KMS-11 (cell line): ENCODE results near the gene TMEM273.

ENCODE experiments used
- H2AFZ ChIP-seq: fragments of 200-600 bp; sonication (generic); 2 replicates; pipeline ENCODE4 v1.6.1; 2016; ENCODE audit warnings: antibody characterized with exemption, mixed run types, low read depth
- H3K27ac ChIP-seq: fragments of 200-600 bp; sonication (generic); 2 replicates; pipeline ENCODE4 v1.6.1; 2016; ENCODE audit warnings: mild to moderate bottlenecking, mixed run types
- H3K27me3 ChIP-seq: fragments of 200-600 bp; sonication (generic); 2 replicates; pipeline ENCODE4 v1.6.1; 2017; ENCODE audit warnings: mild to moderate bottlenecking, low read depth, mixed run types, moderate library complexity; ENCODE audit not compliant: insufficient read depth
- H3K36me3 ChIP-seq: fragments of 200-600 bp; sonication (generic); 2 replicates; pipeline ENCODE4 v1.6.1; 2017; ENCODE audit warnings: mild to moderate bottlenecking, mixed run types; ENCODE audit not compliant: insufficient read depth
- H3K4me1 ChIP-seq: fragments of 200-600 bp; sonication (generic); 2 replicates; pipeline ENCODE4 v1.6.1; 2016; ENCODE audit warnings: mild to moderate bottlenecking, low read depth, mixed run types; ENCODE audit not compliant: poor library complexity, severe bottlenecking
- H3K4me2 ChIP-seq: fragments of 200-600 bp; sonication (generic); 2 replicates; pipeline ENCODE4 v1.7.0; 2016; ENCODE audit warnings: mild to moderate bottlenecking, mixed run types
- H3K4me3 ChIP-seq: fragments of 200-600 bp; sonication (generic); IDR thresholded peaks from 2 replicates; pipeline ENCODE4 v1.6.1; 2017; ENCODE audit warnings: low read depth, low read length, mixed read lengths; ENCODE audit not compliant: insufficient read depth
- H3K79me2 ChIP-seq: fragments of 200-600 bp; sonication (generic); 2 replicates; pipeline ENCODE4 v1.6.1; 2016; ENCODE audit warnings: low read depth, mixed run types; ENCODE audit not compliant: insufficient read depth
- H3K9ac ChIP-seq: fragments of 200-600 bp; sonication (generic); 2 replicates; pipeline ENCODE4 v1.6.1; 2016; ENCODE audit warnings: mild to moderate bottlenecking, mixed run types
- H4K20me1 ChIP-seq: fragments of 200-600 bp; sonication (generic); 2 replicates; pipeline ENCODE4 v1.6.1; 2016; ENCODE audit warnings: mild to moderate bottlenecking, mixed run types; ENCODE audit not compliant: insufficient read depth
- CTCF ChIP-seq: fragments of 200-600 bp; sonication (generic); conservative IDR thresholded peaks from 2 replicates; pipeline ENCODE4 v1.6.1; 2017; ENCODE audit warnings: low read depth, mild to moderate bottlenecking, antibody characterized with exemption, low read length, moderate library complexity, mixed read lengths

Gene TMEM273

GRCh38 chr10:49151025-49151445 is 37.2 kb downstream of the TMEM273 start:
- Histone ChIP-seq H3K27ac (no peak overlapping the region), H3K4me2 (no peak overlapping the region), H4K20me1 (no peaks in the 10 kb centered on the region), H3K9ac (no peak overlapping the region), H3K4me3 (no peak overlapping the region), H3K36me3 (no peaks in the 10 kb centered on the region), H2AFZ (no peak overlapping the region), H3K79me2 (no peaks in the 10 kb centered on the region), H3K4me1 (no peaks in the 10 kb centered on the region), H3K27me3 (no peaks in the 10 kb centered on the region)
- TF ChIP-seq CTCF: no peak

- no peak overlapping the region for H3K4me2 ChIP-seq
- no peaks in the 10 kb centered on the region for H3K27me3 ChIP-seq
- H3K9ac ChIP-seq: no peak overlapping the region
- H3K4me3 ChIP-seq: no peak overlapping the region
- H3K79me2 ChIP-seq: no peaks in the 10 kb centered on the region
- no peaks in the 10 kb centered on the region for H3K36me3 ChIP-seq
- no peak overlapping the region for H3K27ac ChIP-seq
- no peak for TF ChIP-seq CTCF
- H4K20me1 ChIP-seq: no peaks in the 10 kb centered on the region
- H3K4me1 ChIP-seq: no peaks in the 10 kb centered on the region
- H2AFZ ChIP-seq: no peak overlapping the region
These were observed 37.8 kb downstream of the TMEM273 start for GRCh38 chr10:49150426-49150825.

DNA sequence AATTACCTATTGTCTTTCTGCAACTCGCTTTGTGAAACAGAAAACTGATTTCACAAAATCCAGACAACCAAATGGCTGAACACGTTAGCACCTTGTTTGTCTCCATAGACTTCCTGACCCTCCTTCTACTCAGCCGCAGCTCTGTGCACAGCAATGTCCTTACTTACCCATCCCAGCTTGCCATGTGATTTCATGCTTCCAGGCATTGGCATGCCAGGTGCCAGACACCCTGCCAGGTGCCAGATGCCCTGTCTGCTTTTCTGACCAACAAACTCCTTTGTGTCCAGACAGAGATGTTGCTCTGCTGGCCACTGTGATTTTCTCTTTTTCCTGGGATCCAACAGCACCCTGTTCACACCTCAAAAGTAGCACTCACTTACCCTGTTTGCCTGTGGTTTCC is 38.3 kb downstream of the TMEM273 start:
- no peaks in the 10 kb centered on the region for H3K79me2 ChIP-seq
- H3K4me2 ChIP-seq: no peak overlapping the region
- no peak overlapping the region for H3K27ac ChIP-seq
- H3K9ac ChIP-seq: no peak overlapping the region
- no peak overlapping the region for H3K4me3 ChIP-seq
- TF ChIP-seq CTCF: no peak
- H2AFZ ChIP-seq: no peak overlapping the region
- no peaks in the 10 kb centered on the region for H4K20me1 ChIP-seq
- H3K27me3 ChIP-seq: no peaks in the 10 kb centered on the region
- no peaks in the 10 kb centered on the region for H3K36me3 ChIP-seq
- H3K4me1 ChIP-seq: no peaks in the 10 kb centered on the region

GRCh38 chr10:49144058-49144720 is 44.0 kb downstream of the TMEM273 start:
- TF ChIP-seq CTCF: no peak
- Histone ChIP-seq H3K36me3 (no peaks in the 10 kb centered on the region), H3K4me3 (no peak overlapping the region), H3K4me2 (no peak overlapping the region), H2AFZ (no peak overlapping the region), H3K27me3 (no peaks in the 10 kb centered on the region), H3K27ac (no peak overlapping the region), H3K4me1 (no peaks in the 10 kb centered on the region), H4K20me1 (no peaks in the 10 kb centered on the region), H3K79me2 (no peaks in the 10 kb centered on the region), H3K9ac (no peak overlapping the region)
